ENCODE results near the gene FES. TPM values are rescaled to one million over a fixed set of nuclear protein-coding genes. Genes with fewer than 3 reads are reported as not detected.

FES gene
- total RNA-seq, 1 experiment from 2014 or later = 6.7 TPM

DNA sequence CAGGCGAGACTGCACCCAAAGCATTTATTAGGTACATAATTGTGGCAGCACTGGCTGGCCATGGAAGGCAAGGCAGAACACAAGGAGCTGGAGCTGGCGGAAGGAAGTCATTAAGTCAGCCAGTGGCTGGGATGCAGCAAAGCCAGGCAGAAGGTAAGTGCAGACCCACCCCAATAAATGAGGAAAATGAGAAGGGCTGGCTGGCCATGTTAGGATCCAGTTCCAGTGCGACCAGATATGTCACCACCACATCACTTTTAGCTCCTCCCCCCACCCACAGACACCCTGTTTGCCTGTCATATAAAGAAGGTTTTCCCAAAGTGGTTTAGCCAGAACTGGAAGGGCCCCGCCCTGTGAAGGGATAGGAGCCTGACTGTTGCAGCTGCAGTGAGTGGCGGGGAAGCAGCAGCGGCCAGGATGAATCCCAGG, 16.0 kb upstream of the FES start, which contains the start of gene FURIN:
Gene FURIN (plus strand): TSS at position 328 of the 429 bp plus-strand sequence. CDS start 7,153 bp downstream, outside the sequence.
- no peak for DNase-seq
- Histone ChIP-seq H4K91ac (ENCODE audit: insufficient read length, low read depth, low read length) (no peak within 1 kb of the TSS), H3T11ph (ENCODE audit: low read length) (no peak within 1 kb of the TSS), H3K9ac (ENCODE audit: extremely low read depth, insufficient read length, low read length) (no peak within 1 kb of the TSS), H3K14ac (ENCODE audit: insufficient read depth, low read length) (no peak within 1 kb of the TSS), H4K20me1 (ENCODE audit: control insufficient read depth, insufficient read depth, insufficient read length) (no peaks in the 10 kb centered on the region), H3K4me2 (ENCODE audit: insufficient read depth, insufficient read length, low read length) (no peak within 1 kb of the TSS), H4K8ac (replicated peaks; ENCODE audit: insufficient read length, low read depth, low read length) (no peak within 1 kb of the TSS), H2AFZ (ENCODE audit: low read length) (no peak within 1 kb of the TSS), H3K18ac (ENCODE audit: insufficient read length, low read depth, low read length) (no peak within 1 kb of the TSS), H4K5ac (ENCODE audit: insufficient read length, low read depth, low read length) (no peak within 1 kb of the TSS), H2BK15ac (ENCODE audit: low read depth, low read length) (no peak within 1 kb of the TSS), H2BK20ac (ENCODE audit: low read depth, low read length, poor library complexity, severe bottlenecking) (no peak within 1 kb of the TSS), H3K9me3 (ENCODE audit: control insufficient read depth, low read depth, low read length) (no peaks in the 10 kb centered on the region), H2BK120ac (ENCODE audit: low read depth, low read length, poor library complexity, severe bottlenecking) (no peak within 1 kb of the TSS), H3K27me3 (ENCODE audit: insufficient read depth, low read length) (no peaks in the 10 kb centered on the region), H3K4ac (ENCODE audit: low read depth, low read length) (no peak within 1 kb of the TSS), H3K56ac (ENCODE audit: insufficient read length, low read depth, low read length) (no peak within 1 kb of the TSS), H2BK12ac (ENCODE audit: insufficient read length, low read depth, low read length) (no peak within 1 kb of the TSS), H3K4me1 (ENCODE audit: insufficient read depth, low read length) (peaks cover 6% of the 10 kb centered on the region; the same call in 1 of the 2 replicates), H3K27ac (ENCODE audit: insufficient read length, low read depth, low read length) (no peak within 1 kb of the TSS), H3K23ac (ENCODE audit: insufficient read length, low read depth, low read length) (no peak within 1 kb of the TSS), H3K23me2 (ENCODE audit: insufficient read length, low read depth, low read length, poor library complexity, severe bottlenecking) (peaks cover 8% of the 10 kb centered on the region), H3K79me1 (ENCODE audit: insufficient read depth, low read depth, low read length, poor library complexity, severe bottlenecking) (peaks cover 2% of the 10 kb centered on the region), H2AK5ac (ENCODE audit: insufficient read length, low read length) (no peak within 1 kb of the TSS), H2BK5ac (ENCODE audit: insufficient read length, low read length) (no peak within 1 kb of the TSS), H3K79me2 (ENCODE audit: insufficient read depth, low read length) (no peaks in the 10 kb centered on the region)
- no CpG with 5 or more reads among the region's 6 CpGs for WGBS (ENCODE audit: extremely low coverage, insufficient read length, low lambda C conversion rate)
- TF ChIP-seq, protein P1, sequence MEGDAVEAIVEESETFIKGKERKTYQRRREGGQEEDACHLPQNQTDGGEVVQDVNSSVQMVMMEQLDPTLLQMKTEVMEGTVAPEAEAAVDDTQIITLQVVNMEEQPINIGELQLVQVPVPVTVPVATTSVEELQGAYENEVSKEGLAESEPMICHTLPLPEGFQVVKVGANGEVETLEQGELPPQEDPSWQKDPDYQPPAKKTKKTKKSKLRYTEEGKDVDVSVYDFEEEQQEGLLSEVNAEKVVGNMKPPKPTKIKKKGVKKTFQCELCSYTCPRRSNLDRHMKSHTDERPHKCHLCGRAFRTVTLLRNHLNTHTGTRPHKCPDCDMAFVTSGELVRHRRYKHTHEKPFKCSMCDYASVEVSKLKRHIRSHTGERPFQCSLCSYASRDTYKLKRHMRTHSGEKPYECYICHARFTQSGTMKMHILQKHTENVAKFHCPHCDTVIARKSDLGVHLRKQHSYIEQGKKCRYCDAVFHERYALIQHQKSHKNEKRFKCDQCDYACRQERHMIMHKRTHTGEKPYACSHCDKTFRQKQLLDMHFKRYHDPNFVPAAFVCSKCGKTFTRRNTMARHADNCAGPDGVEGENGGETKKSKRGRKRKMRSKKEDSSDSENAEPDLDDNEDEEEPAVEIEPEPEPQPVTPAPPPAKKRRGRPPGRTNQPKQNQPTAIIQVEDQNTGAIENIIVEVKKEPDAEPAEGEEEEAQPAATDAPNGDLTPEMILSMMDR (conservative IDR thresholded peaks at IDR 0.05) = no peak
- no peaks in the 10 kb centered on the region for H3K27me3 Mint-ChIP-seq (ENCODE audit: low read depth)
- peak within 1 kb of the TSS in 1 of 2 experiments; percentile 55; a peak in 2 of 5 replicates for H3K4me3 Mint-ChIP-seq
- no peaks in the 10 kb centered on the region; a peak in 1 of 7 replicates for H3K36me3 Mint-ChIP-seq (ENCODE audit: insufficient read depth in 1 of 3, low read depth in 3 of 3)
- H3K9me3 Mint-ChIP-seq = peaks cover 0 to 2% of the 10 kb centered on the region in 2 experiments; a peak in 2 of 5 replicates
- peak within 1 kb of the TSS; percentile 19 to 87 (median 63); a peak in 4 of 7 replicates for H3K27ac Mint-ChIP-seq
- H3K4me1 Mint-ChIP-seq = peaks cover 44 to 50% of the 10 kb centered on the region in 2 experiments

Measured in H9 (cell line).